Stimulated activated CD8-positive, alpha-beta memory T cell treated with anti-CD3 and anti-CD28 coated beads, Interleukin-12 subunit alpha, Interleukin-12 subunit beta, amount 100 ng/mL, for 4 hours (primary cell): ENCODE data around the gene FFAR4.

Source experiments
- DNase-seq: peaks from one replicate; pipeline ENCODE4 v3.0.0-alpha.2; 2020; ENCODE audit warnings: low read depth

Gene FFAR4

GRCh38 chr10:93600446-93601145 lies 34.1 kb downstream of the FFAR4 start:
- no peak for DNase-seq

GRCh38 chr10:93601146-93601773 lies 34.8 kb downstream of the FFAR4 start, which contains the start of gene RBP4:
TSS of gene RBP4 (minus strand) at chr10:93601235. CDS start at chr10:93601028, 207 bp downstream.
- DNase-seq = no peak

- no peak for DNase-seq
These were observed 35.3 kb downstream of the FFAR4 start for GRCh38 chr10:93601774-93602162.

GRCh38 chr10:93603023-93603422 lies 36.6 kb downstream of the FFAR4 start:
- DNase-seq = no peak

GRCh38 chr10:93604146-93604545 lies 37.7 kb downstream of the FFAR4 start:
- DNase-seq = no peak

GRCh38 chr10:93608421-93608820 lies 42.0 kb downstream of the FFAR4 start:
- DNase-seq = no peak

GRCh38 chr10:93612311-93612710 lies 45.8 kb downstream of the FFAR4 start, which contains the start of gene PDE6C:
TSS of gene PDE6C (plus strand) at chr10:93612537. CDS start at chr10:93612726, 189 bp downstream.
- no peak for DNase-seq

GRCh38 chr10:93613126-93613525 lies 46.7 kb downstream of the FFAR4 start:
- no peak for DNase-seq

GRCh38 chr10:93614101-93614825 lies 47.8 kb downstream of the FFAR4 start:
- no peak for DNase-seq

GRCh38 chr10:93615576-93616235 lies 49.2 kb downstream of the FFAR4 start:
- DNase-seq = no peak

GRCh38 chr10:93620925-93621324 lies 54.5 kb downstream of the FFAR4 start:
- DNase-seq = no peak

GRCh38 chr10:93622942-93623341 lies 56.5 kb downstream of the FFAR4 start:
- no peak for DNase-seq

GRCh38 chr10:93628858-93629257 lies 62.4 kb downstream of the FFAR4 start:
- no peak for DNase-seq

- no peak for DNase-seq
These were observed 63.3 kb downstream of the FFAR4 start for GRCh38 chr10:93629647-93630305.

GRCh38 chr10:93630625-93631557 lies 64.4 kb downstream of the FFAR4 start:
- no peak for DNase-seq
